Right kidney (tissue), 1 donor: Measurements from ENCODE around the gene BANF1.

ENCODE experiments used
- DNase-seq: peaks from one replicate; pipeline ENCODE4 v3.0.0-alpha.2; 2016

The BANF1 gene

DNA sequence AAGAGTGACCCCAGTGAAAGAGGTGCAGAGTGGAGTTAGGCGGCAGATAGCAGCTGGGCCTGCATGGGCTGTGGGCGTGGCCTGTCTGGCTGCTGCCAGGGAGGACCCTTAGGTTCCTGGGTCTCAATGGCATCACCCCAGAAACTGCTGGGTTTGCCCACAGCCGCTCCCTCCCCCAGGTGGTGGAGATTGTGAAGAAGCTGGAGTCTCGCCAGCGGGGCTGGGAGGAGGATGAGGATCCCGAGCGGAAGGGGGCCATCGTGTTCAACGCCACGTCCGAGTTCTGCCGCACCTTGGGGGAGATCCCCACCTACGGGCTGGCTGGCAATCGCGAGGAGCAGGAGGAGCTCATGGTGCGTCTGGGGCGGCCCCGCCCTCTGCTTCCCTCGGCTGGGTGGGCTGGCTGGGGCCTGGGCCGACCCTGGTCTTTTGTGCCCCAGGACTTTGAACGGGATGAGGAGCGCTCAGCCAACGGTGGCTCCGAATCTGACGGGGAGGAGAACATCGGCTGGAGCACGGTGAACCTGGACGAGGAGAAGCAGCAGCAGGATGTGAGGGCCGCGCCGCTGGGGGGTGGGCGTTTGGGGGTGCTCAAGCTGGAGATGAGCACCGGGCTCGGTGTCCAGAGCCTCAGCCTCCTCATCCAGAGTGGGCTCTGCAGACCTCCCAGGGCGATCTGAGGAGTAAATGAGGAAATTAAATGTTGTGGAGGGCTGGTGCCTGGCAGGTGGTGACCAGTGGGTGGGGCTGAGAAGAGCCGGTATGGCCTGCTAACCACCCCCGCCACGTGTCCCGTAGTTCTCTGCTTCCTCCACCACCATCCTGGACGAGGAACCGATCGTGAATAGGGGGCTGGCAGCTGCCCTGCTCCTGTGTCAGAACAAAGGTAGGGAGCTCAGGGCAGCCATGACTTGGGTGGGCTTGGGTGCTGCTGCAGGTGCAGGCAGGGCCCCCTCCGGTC lies 25.8 kb upstream of the BANF1 start:
- DNase-seq: no peak

DNA sequence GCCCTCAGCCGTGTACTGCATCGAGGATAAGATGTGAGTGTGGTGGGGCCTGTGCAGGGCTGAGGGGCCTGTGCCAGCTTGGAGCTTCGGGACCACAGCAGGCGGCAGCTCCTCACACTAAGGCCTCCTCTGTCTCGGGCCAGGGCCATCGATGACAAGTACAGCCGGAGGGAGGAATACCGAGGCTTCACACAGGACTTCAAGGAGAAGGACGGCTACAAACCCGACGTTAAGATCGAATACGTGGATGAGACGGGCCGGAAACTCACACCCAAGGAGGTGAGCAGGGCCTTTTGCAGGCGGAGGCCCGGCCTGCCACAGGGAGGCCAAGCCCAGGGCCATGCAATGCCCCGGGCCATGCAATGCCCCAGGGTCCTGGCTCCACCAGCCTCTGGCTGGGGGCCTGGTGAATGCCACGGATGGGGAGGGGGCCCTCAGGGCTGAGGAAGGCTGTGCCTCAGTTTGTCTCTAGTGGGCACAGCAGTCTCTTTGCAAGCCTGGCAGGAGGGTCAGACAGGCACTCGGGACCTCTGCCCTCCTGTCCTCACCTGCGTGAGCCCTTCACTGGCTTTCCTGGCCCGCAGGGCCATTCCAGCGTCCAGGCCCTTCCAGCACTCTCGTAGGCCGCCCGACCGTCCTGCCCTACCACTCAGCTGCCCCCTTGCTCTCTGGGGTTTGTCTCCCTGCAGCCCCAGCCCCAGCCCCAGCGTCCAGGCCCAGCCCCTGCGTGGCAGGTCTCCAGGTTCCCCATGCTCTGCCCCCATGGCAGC lies 24.5 kb upstream of the BANF1 start:
- DNase-seq: no peak

DNA sequence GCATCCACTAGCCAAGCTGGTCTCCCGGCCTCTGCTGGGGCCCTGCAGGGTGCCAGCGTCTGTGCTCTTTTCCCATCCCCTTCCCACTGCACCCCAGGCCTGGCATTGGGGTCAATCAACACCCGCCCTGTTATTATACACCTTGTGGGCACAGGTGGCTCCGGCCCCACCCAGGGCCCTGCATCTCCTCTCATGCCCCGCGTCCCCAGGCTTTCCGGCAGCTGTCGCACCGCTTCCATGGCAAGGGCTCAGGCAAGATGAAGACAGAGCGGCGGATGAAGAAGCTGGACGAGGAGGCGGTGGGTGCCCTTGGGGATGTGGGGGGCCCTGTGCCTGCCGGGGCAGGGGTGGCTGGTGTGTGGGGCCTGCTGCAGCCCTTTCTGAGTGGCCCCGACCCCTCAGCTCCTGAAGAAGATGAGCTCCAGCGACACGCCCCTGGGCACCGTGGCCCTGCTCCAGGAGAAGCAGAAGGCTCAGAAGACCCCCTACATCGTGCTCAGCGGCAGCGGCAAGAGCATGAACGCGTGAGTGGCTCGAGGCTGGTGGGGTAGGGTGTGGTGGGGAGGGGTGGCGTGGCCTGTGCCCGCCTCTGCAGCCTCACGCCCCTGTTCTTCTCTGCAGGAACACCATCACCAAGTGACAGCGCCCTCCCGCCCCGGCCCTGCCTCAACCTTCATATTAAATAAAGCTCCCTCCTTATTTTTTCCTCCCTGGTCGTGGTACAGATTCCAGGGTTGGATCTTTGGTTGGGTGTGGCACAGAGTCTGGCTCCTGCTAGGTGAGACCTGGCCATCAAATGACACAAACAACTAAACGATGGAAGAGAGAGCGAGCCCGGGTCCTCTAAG lies 23.7 kb upstream of the BANF1 start:
- no peak for DNase-seq

DNA sequence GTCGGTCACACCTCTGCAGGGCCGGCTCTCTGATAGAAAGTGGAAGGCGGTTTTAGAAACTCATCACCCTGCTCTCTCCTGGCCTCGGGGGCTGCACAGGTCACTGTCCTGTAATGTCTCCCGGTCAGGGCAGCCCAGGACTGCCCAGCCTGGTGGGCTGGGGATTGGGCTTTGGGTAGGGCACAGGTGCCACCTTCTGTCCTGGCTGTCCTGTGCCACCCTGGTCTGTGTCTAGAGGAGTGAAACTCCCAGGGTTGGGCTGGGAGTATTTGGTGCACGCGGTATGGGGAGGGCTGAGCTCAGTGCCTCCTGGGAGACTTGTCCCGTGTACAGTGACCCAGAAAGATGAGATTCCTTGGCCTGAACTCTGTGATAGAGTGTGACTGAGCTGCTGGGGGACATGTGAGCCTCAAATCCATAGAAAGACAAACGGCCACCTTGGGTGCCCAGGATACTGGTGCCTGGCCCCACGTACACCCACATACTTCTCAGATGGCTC lies 23.0 kb upstream of the BANF1 start:
- no peak for DNase-seq

DNA sequence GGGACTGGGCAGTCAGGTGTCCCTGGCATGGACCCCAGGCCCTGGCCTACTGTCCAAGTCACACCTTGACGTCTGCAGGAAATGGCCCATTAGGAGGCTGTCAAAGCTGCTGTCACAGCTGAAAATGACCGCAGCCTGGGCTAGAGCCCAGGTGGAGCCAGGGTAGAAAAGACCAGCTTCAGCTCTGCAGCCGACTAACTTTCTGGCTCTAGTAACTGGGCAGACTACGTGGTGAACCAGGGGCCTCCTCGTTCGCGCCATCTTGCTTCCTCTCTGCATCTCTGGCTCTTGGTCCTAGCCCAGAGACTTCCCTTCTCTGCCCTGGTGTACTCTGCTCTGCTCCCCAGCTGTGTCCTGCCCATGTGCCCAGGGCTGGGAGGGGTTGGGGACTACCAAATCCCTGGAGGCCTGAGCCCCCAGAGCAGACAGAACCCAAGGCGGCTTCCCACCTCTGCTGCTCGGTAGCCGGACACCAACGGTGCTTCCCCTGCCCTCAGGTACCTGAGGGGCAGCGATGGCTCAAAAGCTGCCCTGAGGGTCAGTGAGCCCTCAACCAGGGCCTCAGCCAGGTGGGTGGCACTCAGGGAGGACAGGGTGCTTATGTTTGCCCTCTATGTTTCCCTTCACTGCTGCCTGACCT lies 21.1 kb upstream of the BANF1 start:
- no peak for DNase-seq

GRCh38 chr11:65981972-65982823 lies 20.1 kb upstream of the BANF1 start:
- DNase-seq: no peak

DNA sequence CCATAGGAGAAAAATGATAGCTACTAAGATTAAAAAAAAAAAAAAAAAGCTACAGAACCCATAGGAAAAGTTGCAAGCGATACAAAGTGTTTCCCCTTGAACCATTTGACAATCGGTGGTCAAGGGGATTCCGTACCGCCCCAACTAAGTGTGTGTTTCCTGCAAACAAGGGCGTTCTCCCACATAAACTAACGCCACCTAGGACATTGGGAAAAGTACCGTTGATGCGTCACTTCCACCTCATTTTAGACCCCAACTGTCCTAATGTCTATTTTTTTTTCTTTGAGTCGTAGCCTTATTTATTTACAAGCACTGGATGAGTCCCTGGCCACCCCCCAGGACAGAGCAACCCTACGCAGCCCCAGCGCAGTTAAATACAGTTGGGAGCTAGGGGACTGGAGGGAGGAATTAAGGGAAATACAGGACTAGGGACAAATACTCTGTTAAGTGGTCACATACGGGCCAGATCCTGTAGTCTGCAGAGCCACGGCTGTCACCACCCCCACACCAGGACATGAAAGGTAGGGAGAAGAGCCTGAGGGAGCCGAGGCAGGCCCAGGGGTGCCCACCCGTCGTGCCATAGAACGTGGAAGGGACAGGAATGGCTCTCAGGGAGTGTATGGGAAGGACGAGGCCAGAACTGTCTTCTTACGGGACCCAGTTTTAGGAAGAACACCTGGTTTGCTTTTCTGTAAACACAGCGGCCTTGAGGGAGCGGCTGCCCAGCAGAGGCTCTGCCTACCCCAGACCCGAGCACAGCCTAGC lies 19.3 kb upstream of the BANF1 start:
- no peak for DNase-seq

GRCh38 chr11:65983589-65983987 lies 18.7 kb upstream of the BANF1 start:
- DNase-seq: no peak

DNA sequence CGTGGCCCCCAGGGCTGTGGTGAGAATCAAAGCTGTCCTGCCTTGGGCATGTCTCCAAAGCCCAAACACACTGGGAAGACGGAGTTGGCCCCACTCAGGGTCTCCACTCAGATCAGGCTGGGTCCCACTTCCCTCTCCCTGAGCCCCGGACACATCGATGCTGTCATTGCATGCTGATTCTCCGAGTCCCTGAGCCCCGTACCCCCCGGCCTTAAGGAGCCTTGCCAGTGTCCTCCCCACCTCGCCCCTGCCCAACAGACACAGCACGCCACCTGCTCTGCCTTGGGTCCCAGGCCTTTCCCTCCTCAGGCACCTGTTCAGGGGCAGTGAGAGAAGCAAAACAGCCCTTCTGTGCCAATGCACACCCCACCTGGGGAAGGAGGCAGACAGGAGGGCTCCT lies 15.0 kb upstream of the BANF1 start:
- DNase-seq: no peak

- DNase-seq: peak; percentile 78
These were observed 13.3 kb upstream of the BANF1 start for GRCh38 chr11:65988791-65989592.

DNA sequence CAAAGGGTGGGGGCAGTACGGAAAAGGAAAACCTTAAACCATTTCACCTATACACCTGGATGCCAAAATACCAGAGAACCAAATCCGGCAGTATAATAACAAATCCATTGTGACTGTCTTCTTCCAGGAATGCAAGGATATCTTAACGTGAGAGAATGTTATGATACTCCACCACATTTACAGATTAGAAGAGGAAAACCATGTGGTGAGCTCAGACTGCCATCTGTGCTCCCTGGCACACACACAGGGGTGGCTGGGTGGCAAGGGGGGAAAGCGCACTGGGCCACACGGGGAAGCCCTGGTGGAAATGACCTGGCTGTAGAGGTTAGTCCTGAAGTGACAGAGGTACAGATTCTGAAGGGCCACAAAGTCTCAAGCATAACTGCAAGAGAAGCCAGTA lies 10.2 kb upstream of the BANF1 start:
- no peak for DNase-seq

- DNase-seq: no peak
These were observed 5.0 kb upstream of the BANF1 start for GRCh38 chr11:65997286-65997685.

DNA sequence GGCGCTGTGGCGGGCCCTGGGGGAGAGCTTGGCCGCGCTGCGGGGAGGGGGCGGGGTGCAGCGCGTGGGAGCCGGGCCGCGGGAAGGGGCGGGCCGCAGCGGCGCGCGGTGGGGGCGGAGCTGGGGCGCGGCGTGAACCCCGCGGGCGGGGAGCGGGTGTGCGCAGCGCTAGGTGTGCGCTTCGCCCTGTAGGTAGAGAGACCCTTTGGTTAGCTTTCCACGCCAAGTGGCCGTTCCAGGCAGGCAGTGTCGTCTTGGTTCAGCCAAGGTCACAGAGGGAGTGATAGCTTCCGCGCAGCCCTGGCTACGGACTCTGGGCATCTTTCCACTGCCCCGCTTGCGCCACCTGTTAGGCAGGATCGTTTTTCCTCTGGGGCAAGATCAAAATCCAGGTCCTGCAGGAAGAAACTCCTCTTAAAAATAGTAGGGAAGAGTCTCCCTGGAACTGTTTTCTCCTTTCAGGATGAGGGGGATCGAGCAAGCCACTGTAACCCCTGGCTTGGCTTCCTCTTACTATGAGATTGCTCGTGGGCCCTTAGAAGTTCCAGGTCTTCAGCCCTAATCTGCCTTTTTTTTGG lies 434 bp downstream of the BANF1 start:
- DNase-seq: peak; percentile 67

- no peak for DNase-seq
These were observed 988 bp downstream of the BANF1 start for GRCh38 chr11:66003291-66003690.

DNA sequence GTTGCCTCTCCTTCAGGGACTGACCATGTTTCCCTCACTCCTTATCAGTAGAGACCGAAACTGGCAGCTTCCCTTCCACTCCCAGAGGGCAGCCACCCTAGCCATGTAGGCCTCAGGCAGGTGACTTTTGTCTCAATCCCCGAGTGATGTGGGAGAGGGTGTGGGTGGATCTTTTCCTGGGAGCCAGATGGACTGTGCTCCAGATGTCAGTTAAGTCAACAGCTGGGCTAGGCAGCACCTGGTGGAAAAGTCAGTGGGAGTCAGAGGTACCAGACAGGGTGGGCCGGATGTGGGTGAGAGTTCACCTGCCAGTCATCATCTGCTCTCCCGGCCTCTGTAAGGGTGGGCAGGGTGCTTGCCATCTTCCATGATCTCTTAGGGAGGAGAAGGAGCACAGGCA lies 1.9 kb downstream of the BANF1 start:
- no peak for DNase-seq

- no peak for DNase-seq
These were observed 4.0 kb downstream of the BANF1 start for GRCh38 chr11:66006134-66006890.

GRCh38 chr11:66006891-66007176 lies 4.5 kb downstream of the BANF1 start:
- no peak for DNase-seq

DNA sequence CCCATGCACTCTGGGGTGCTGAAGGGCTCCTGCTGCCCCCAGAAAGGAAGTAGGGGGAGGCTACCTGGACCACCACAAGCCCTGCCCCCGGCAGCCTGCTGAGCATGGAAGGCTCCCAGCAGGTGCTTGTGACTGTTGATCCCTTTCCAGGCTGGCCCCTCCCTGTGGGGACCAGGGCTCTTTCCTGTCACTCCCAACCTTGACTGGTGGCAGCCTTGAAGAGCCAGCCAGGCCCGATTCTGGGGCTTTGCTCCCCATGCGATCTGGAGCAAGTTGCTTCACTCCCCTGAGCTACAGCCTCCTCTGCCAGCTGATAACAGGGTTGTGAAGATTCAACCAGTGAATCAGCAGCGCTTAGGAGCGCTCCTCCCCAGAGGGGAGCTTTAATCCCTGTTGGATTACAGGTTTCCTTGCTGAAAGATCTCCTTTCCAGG lies 4.9 kb downstream of the BANF1 start:
- DNase-seq: no peak
